ENCODE results near the gene PLEKHG4.
A peak's percentile ranks its signal among the peaks of the same experiment; 100 is the strongest.

PLEKHG4 gene

GRCh38 chr16:67264277-67264676, 15.1 kb upstream of the PLEKHG4 start:
- peak; percentile 49 for DNase-seq

- no peak for DNase-seq
Observed at GRCh38 chr16:67264866-67265265, 14.5 kb upstream of the PLEKHG4 start.

- no peak for DNase-seq
Observed at GRCh38 chr16:67265834-67266233, 13.5 kb upstream of the PLEKHG4 start.

- peak; percentile 98 for DNase-seq
Observed at GRCh38 chr16:67268136-67268579, 11.2 kb upstream of the PLEKHG4 start.

- no peak for DNase-seq
Observed at GRCh38 chr16:67269766-67270165, 9.6 kb upstream of the PLEKHG4 start.

GRCh38 chr16:67270931-67271338, 8.4 kb upstream of the PLEKHG4 start:
- DNase-seq: no peak

- DNase-seq: no peak
Observed at GRCh38 chr16:67271446-67271845, 7.9 kb upstream of the PLEKHG4 start.

- no peak for DNase-seq
Observed at GRCh38 chr16:67275321-67275720, 4.0 kb upstream of the PLEKHG4 start.

GRCh38 chr16:67277294-67277998, 1.9 kb upstream of the PLEKHG4 start:
- DNase-seq: peak; percentile 69

GRCh38 chr16:67277999-67278772, 1.1 kb upstream of the PLEKHG4 start:
- DNase-seq: no peak

- peak; percentile 75 for DNase-seq
Observed at GRCh38 chr16:67278773-67279295, 498 bp upstream of the PLEKHG4 start.

- no peak for DNase-seq
Observed at GRCh38 chr16:67280090-67281015, 1.0 kb downstream of the PLEKHG4 start.

GRCh38 chr16:67281536-67282446, 2.5 kb downstream of the PLEKHG4 start:
- DNase-seq: no peak

- no peak for DNase-seq
Observed at GRCh38 chr16:67282447-67282805, 3.1 kb downstream of the PLEKHG4 start.

- no peak for DNase-seq
Observed at GRCh38 chr16:67283039-67283825, 3.9 kb downstream of the PLEKHG4 start.

GRCh38 chr16:67283826-67284555, 4.7 kb downstream of the PLEKHG4 start:
- no peak for DNase-seq

- DNase-seq: no peak
Observed at GRCh38 chr16:67284699-67285646, 5.6 kb downstream of the PLEKHG4 start.

- no peak for DNase-seq
Observed at GRCh38 chr16:67286441-67287235, 7.3 kb downstream of the PLEKHG4 start.

All from hematopoietic multipotent progenitor cell treated with erythropoietin and hydrocortisone succinate and interleukin-3 and kit ligand, for 4 days (in vitro differentiated cells).